HCT116 (cell line): ENCODE measurements around the gene NTN3. TPM values are rescaled to one million over a fixed set of nuclear protein-coding genes. Genes with fewer than 3 reads are reported as not detected.

Experiments
- ATAC-seq: fragments of 200-7000 bp; cut with Tn5 transposase; 2 replicates; pipeline ENCODE4 v1.9.1; 2020; ENCODE audit warnings: mild to moderate bottlenecking, moderate library complexity
- BruUV-seq: library from RNA; stranded (reverse); fragments of 400-500 nt; replicated peaks from 2 replicates; lab custom pipeline; 2021; lab: Mats Ljungman, UMichigan
- CTCF ChIA-PET: fragments of 300-600 bp; sonication (Branson Sonifier 250); formaldehyde crosslinking; loops from one replicate; lab custom pipeline; 2021; ENCODE audit warnings: antibody characterized with exemption; lab: Charles Lee
- POLR2A ChIA-PET: fragments of 300-600, 350-600 bp; sonication (Branson Sonifier 250); formaldehyde crosslinking; loops from one replicate; lab custom pipeline; 2021; ENCODE audit warnings: antibody characterized with exemption; lab: Charles Lee
- RAD21 ChIA-PET, 2 experiments: fragments of 300-600 bp; sonication (Branson Sonifier 250); formaldehyde crosslinking; loops; one replicate each; lab custom pipeline; 2023; ENCODE audit warnings: low total read pairs in 2 of 2; ENCODE audit not compliant: uncharacterized antibody in 2 of 2, unreplicated experiment in 2 of 2, low non-redundant PET in 1 of 2; lab: Charles Lee
- DNase-seq: peaks from one replicate; pipeline ENCODE4 v3.0.0-alpha.2; 2010; ENCODE audit warnings: low read depth, low spot score
- H2AFZ ChIP-seq: fragments of 200-600 bp; shearing (Covaris generic), sonication (generic); 2 replicates; pipeline ENCODE4 v1.6.1; 2017; ENCODE audit warnings: low read depth, mixed run types, mixed read lengths, antibody characterized with exemption, low read length; ENCODE audit not compliant: poor library complexity, severe bottlenecking
- H3K27ac ChIP-seq: 2 replicates; pipeline ENCODE4 v1.5.1; 2012; ENCODE audit warnings: low read depth, low read length
- H3K27me3 ChIP-seq: fragments of 200-600 bp; sonication (generic); 2 replicates; pipeline ENCODE4 v1.6.1; 2016; ENCODE audit warnings: mixed run types, low read length, mixed read lengths; ENCODE audit not compliant: insufficient read depth
- H3K36me3 ChIP-seq, 2 experiments: fragments of 200-500 bp in 1 of 2; fragments of 200-600 bp in 1 of 2; sonication (Bioruptor generic) in 1 of 2; sonication (generic) in 1 of 2; 2 replicates each; pipeline versions ENCODE4 v1.5.1 to v1.6.1; 2014 to 2016; ENCODE audit warnings: low read length in 2 of 2, inconsistent platforms in 1 of 2, mixed read lengths in 1 of 2, mixed run types in 1 of 2; ENCODE audit not compliant: insufficient read depth in 2 of 2, control insufficient read depth in 1 of 2
- H3K4me1 ChIP-seq, 2 experiments: fragments of 200-600 bp in 1 of 2; sonication (generic) in 1 of 2; 2 replicates each; pipeline versions ENCODE4 v1.5.1 to v1.6.1; 2012 to 2017; ENCODE audit warnings: low read length in 2 of 2, inconsistent platforms in 1 of 2, mild to moderate bottlenecking in 1 of 2, mixed read lengths in 1 of 2, mixed run types in 1 of 2, moderate library complexity in 1 of 2; ENCODE audit not compliant: insufficient read depth in 2 of 2, control insufficient read depth in 1 of 2
- H3K4me2 ChIP-seq: fragments of 200-600 bp; sonication (generic); 2 replicates; pipeline ENCODE4 v1.6.1; 2017; ENCODE audit warnings: mixed run types, low read length, mixed read lengths
- H3K4me3 ChIP-seq, 2 experiments: fragments of 200-600 bp in 1 of 2; sonication (generic) in 1 of 2; replicated peaks in 1 of 2; 2 replicates each; pipeline ENCODE4 v1.5.1; 2011 to 2016; ENCODE audit warnings: low read length in 2 of 2, control low read depth in 1 of 2, low read depth in 1 of 2, mild to moderate bottlenecking in 1 of 2, mixed read lengths in 1 of 2, mixed run types in 1 of 2
- H3K79me2 ChIP-seq: fragments of 200-600 bp; sonication (generic); 2 replicates; pipeline ENCODE4 v1.6.1; 2017; ENCODE audit warnings: mild to moderate bottlenecking, mixed run types, low read length, moderate library complexity, mixed read lengths; ENCODE audit not compliant: insufficient read depth
- H3K9ac ChIP-seq: fragments of 200-600 bp; sonication (generic); 2 replicates; pipeline ENCODE4 v1.6.1; 2016; ENCODE audit warnings: low read length, mixed read lengths
- H3K9me2 ChIP-seq: fragments of 200-600 bp; sonication (generic), shearing (Covaris generic); 2 replicates; pipeline ENCODE4 v1.6.1; 2017; ENCODE audit warnings: mixed run types, mild to moderate bottlenecking, moderate library complexity; ENCODE audit not compliant: insufficient read depth
- H3K9me3 ChIP-seq, 2 experiments: fragments of 200-500 bp in 1 of 2; fragments of 200-600 bp in 1 of 2; sonication (Bioruptor generic) in 1 of 2; sonication (generic) in 1 of 2; 2 replicates each; pipeline ENCODE4 v1.6.1; 2014 to 2017; ENCODE audit warnings: low read length in 2 of 2, mixed read lengths in 2 of 2, inconsistent platforms in 1 of 2, low read depth in 1 of 2, mild to moderate bottlenecking in 1 of 2, mixed run types in 1 of 2, moderate library complexity in 1 of 2; ENCODE audit not compliant: control insufficient read depth in 1 of 2, insufficient read depth in 1 of 2
- H4K20me1 ChIP-seq: fragments of 200-600 bp; sonication (generic), shearing (Covaris generic); 2 replicates; pipeline ENCODE4 v1.6.1; 2017; ENCODE audit warnings: mixed run types, mild to moderate bottlenecking, moderate library complexity; ENCODE audit not compliant: insufficient read depth
- ATF3 ChIP-seq: IDR thresholded peaks from 2 replicates; pipeline ENCODE4 v1.6.1; 2012
- CBX3 ChIP-seq: IDR thresholded peaks from 2 replicates; pipeline ENCODE4 v1.6.1; 2012; ENCODE audit warnings: low read depth
- CEBPB ChIP-seq: IDR thresholded peaks from 2 replicates; pipeline ENCODE4 v1.6.1; 2012; ENCODE audit warnings: low read depth
- CTCF ChIP-seq, 3 experiments: fragments of 200-600 bp in 1 of 3; sonication (generic) in 1 of 3; IDR thresholded peaks in 2 of 3; conservative IDR thresholded peaks in 1 of 3; 2 replicates each; pipeline ENCODE4 v1.5.1; 2012 to 2017; ENCODE audit warnings: low read depth in 2 of 3, low read length in 2 of 3, antibody characterized with exemption in 1 of 3, borderline replicate concordance in 1 of 3, control low read depth in 1 of 3, mild to moderate bottlenecking in 1 of 3, mixed read lengths in 1 of 3, mixed run types in 1 of 3, moderate library complexity in 1 of 3; ENCODE audit not compliant: insufficient read depth in 1 of 3
- ELF1 ChIP-seq: IDR thresholded peaks from 2 replicates; pipeline ENCODE4 v1.6.1; 2012; ENCODE audit warnings: low read depth, borderline replicate concordance
- FOSL1 ChIP-seq: IDR thresholded peaks from 2 replicates; pipeline ENCODE4 v1.6.1; 2012; ENCODE audit warnings: low read depth
- JUND ChIP-seq: IDR thresholded peaks from 2 replicates; pipeline ENCODE4 v1.6.1; 2012
- MAX ChIP-seq: IDR thresholded peaks from 2 replicates; pipeline ENCODE4 v1.6.1; 2012
- POLR2AphosphoS5 ChIP-seq: IDR thresholded peaks from 2 replicates; pipeline ENCODE4 v1.6.1; 2011; ENCODE audit warnings: mild to moderate bottlenecking, low read depth, low read length, moderate library complexity
- RAD21 ChIP-seq: IDR thresholded peaks from 2 replicates; pipeline ENCODE4 v1.6.1; 2012; ENCODE audit warnings: low read depth, mild to moderate bottlenecking
- REST ChIP-seq: IDR thresholded peaks from 2 replicates; pipeline ENCODE4 v1.6.1; 2012; ENCODE audit warnings: low read depth
- SIN3A ChIP-seq: IDR thresholded peaks from 2 replicates; pipeline ENCODE4 v1.6.1; 2012; ENCODE audit warnings: low read depth
- SRF ChIP-seq: IDR thresholded peaks from 2 replicates; pipeline ENCODE4 v1.6.1; 2012; ENCODE audit warnings: low read depth
- TCF7L2 ChIP-seq: IDR thresholded peaks from 2 replicates; pipeline ENCODE4 v1.7.0; 2011; ENCODE audit warnings: borderline replicate concordance, inconsistent platforms; ENCODE audit not compliant: insufficient read depth, insufficient read length; ENCODE audit errors: extremely low read depth
- YY1 ChIP-seq: IDR thresholded peaks from 2 replicates; pipeline ENCODE4 v1.6.1; 2011; ENCODE audit warnings: low read length, low read depth, moderate library complexity, mild to moderate bottlenecking; ENCODE audit not compliant: insufficient replicate concordance; ENCODE audit errors: extremely low read depth
- ZBTB33 ChIP-seq: IDR thresholded peaks from 2 replicates; pipeline ENCODE4 v1.6.1; 2011; ENCODE audit warnings: mild to moderate bottlenecking, low read length, moderate library complexity; ENCODE audit not compliant: insufficient replicate concordance; ENCODE audit errors: extremely low read depth
- ZNF274 ChIP-seq: fragments of 200-500 bp; sonication (Bioruptor generic); IDR thresholded peaks from 2 replicates; pipeline ENCODE4 v1.6.1; 2014; ENCODE audit warnings: mild to moderate bottlenecking, low read depth, low read length, inconsistent platforms
- intact Hi-C: fragments of 100-400 bp; cut with micrococcal nuclease; formaldehyde crosslinking; loops from 2 replicates; pipeline ENCODE4 v1.10.0; 2022
- total RNA-seq: library from RNA; stranded (reverse); gene quantifications from one replicate; pipeline ENCODE4 v1.2.1, GENCODE V29; 2021; ENCODE audit not compliant: unreplicated experiment

Gene NTN3
- total RNA-seq, 1 experiment from 2014 or later, result 0.30 TPM

GRCh38 chr16:2511128-2511800 lies 40.2 kb downstream of the NTN3 start:
- ChIA-PET RAD21 (no interaction called here), POLR2A (no interaction called here)

More at GRCh38 chr16:2511128-2511800, 40.2 kb downstream of the NTN3 start:
- Histone ChIP-seq H3K27me3 (no peaks in the 10 kb centered on the region), H3K9me3 (no peaks in the 10 kb centered on the region), H3K4me3 (no peak overlapping the region), H4K20me1 (no peaks in the 10 kb centered on the region), H3K79me2 (peaks cover 25% of the 10 kb centered on the region), H3K27ac (no peak overlapping the region), H2AFZ (no peak overlapping the region), H3K9me2 (no peaks in the 10 kb centered on the region), H3K9ac (no peak overlapping the region), H3K4me1 (peaks cover 15 to 28% of the 10 kb centered on the region in 2 experiments), H3K36me3 (no peaks in the 10 kb centered on the region), H3K4me2 (no peak overlapping the region)
- TF ChIP-seq RAD21 (no peak), FOSL1 (no peak), REST (no peak), YY1 (no peak), SRF (no peak), ZBTB33 (no peak), MAX (no peak), ATF3 (no peak), CTCF (IDR thresholded peaks at IDR 0.05 in 2 of 3, conservative IDR thresholded peaks at IDR 0.05 in 1 of 3; ENCODE audit: borderline replicate concordance in 1 of 3, insufficient read depth in 1 of 3, low read depth in 2 of 3, low read length in 2 of 3) (no peak), POLR2AphosphoS5 (no peak), TCF7L2 (no peak), ELF1 (no peak), CBX3 (no peak), CEBPB (no peak), JUND (no peak), SIN3A (no peak), ZNF274 (no peak)
- intact Hi-C loops, result no loop called here
- DNase-seq, result no peak
- ATAC-seq, result no peak
- CTCF ChIA-PET, result interaction anchor here (1.1 kb wide), 1 partner anchor 11 kb away, joined by 5 read pairs; no protein-coding TSS in a partner anchor
- no TSS peak for BruUV-seq
